Prostate gland (tissue), 2 donors: ENCODE data around the gene WDFY4.

Experiments used
- CTCF ChIP-seq, 4 experiments: fragments of 200-600 bp in 2 of 4; fragments of 450-650 bp in 2 of 4; sonication (generic) in 2 of 4; IDR thresholded peaks; 1 replicate in 3 of 4; 2 replicates in 1 of 4; pipeline ENCODE4 v1.5.1; 2016 to 2019; ENCODE audit warnings: antibody characterized with exemption in 4 of 4, mild to moderate bottlenecking in 2 of 4, moderate library complexity in 2 of 4
- POLR2A ChIP-seq: fragments of 450-650 bp; IDR thresholded peaks from one replicate; pipeline ENCODE4 v1.6.1; 2016; ENCODE audit warnings: antibody characterized with exemption, mild to moderate bottlenecking
- POLR2AphosphoS5 ChIP-seq: sonication (generic); formaldehyde crosslinking; IDR thresholded peaks from one replicate; pipeline ENCODE4 v1.6.1; 2017; ENCODE audit warnings: antibody characterized with exemption

GRCh38 chr10:48970654-48971053 is 286.0 kb downstream of the WDFY4 start:
- TF ChIP-seq CTCF (IDR thresholded peaks at IDR 0.05) (no peak), POLR2A (no peak), POLR2AphosphoS5 (no peak)
